GM12878 (cell line): ENCODE results near the gene THBS3. TPM values are rescaled to one million over a fixed set of nuclear protein-coding genes. Genes with fewer than 3 reads are reported as not detected.

ENCODE experiments used
- ATAC-seq: fragments of 200-7000 bp; cut with Tn5 transposase; 3 replicates; pipeline ENCODE4 v1.9.1; 2020; ENCODE audit warnings: mild to moderate bottlenecking, moderate library complexity
- BruUV-seq: library from RNA; stranded (reverse); fragments of 400-500 nt; replicated peaks from 2 replicates; lab custom pipeline; 2021; lab: Mats Ljungman, UMichigan
- CTCF ChIA-PET: fragments of 300-600 bp; sonication (Branson Sonifier 250); formaldehyde crosslinking; extraction: SDS; loops from one replicate; lab custom pipeline; 2021; ENCODE audit warnings: inconsistent platforms; lab: Yijun Ruan, JAX
- POLR2A ChIA-PET: fragments of 350-600 bp; formaldehyde crosslinking; extraction: SDS; loops from one replicate; lab custom pipeline; 2021; ENCODE audit warnings: inconsistent platforms; lab: Charles Lee
- RAD21 ChIA-PET: fragments of 300-600 bp; sonication (Branson Sonifier 250); formaldehyde crosslinking; loops from one replicate; lab custom pipeline; 2023; ENCODE audit warnings: antibody characterized with exemption; ENCODE audit not compliant: unreplicated experiment; lab: Charles Lee
- SMC1A ChIA-PET: fragments of 300-600 bp; sonication (Branson Sonifier 250); formaldehyde crosslinking; loops from one replicate; lab custom pipeline; 2023; ENCODE audit not compliant: unreplicated experiment, uncharacterized antibody; lab: Charles Lee
- DNase-seq: peaks from one replicate; pipeline ENCODE4 v3.0.0-alpha.2; 2011; ENCODE audit warnings: low read depth, low spot score
- FAIRE-seq: peaks from 3 replicates; lab custom pipeline; 2011; peaks lifted over from hg19 to GRCh38; lab: Jason Lieb, UNC
- H2AFZ ChIP-seq: 2 replicates; pipeline ENCODE4 v1.6.0; 2011; ENCODE audit warnings: low read depth, low read length, control low read depth; ENCODE audit not compliant: control insufficient read depth
- H3K27ac ChIP-seq: 2 replicates; pipeline ENCODE4 v1.5.1; 2011; ENCODE audit warnings: control low read depth; ENCODE audit not compliant: control insufficient read depth, insufficient read depth
- H3K27me3 ChIP-seq, 2 experiments: replicated peaks in 1 of 2; 2 replicates each; pipeline versions ENCODE4 v1.6.0 to v1.6.1; 2011; ENCODE audit warnings: low read length in 1 of 2; ENCODE audit not compliant: control insufficient read depth in 2 of 2, insufficient read depth in 2 of 2
- H3K36me3 ChIP-seq, 2 experiments: 2 replicates each; pipeline ENCODE4 v1.5.1; 2011; ENCODE audit warnings: low read length in 1 of 2; ENCODE audit not compliant: control insufficient read depth in 2 of 2, insufficient read depth in 2 of 2
- H3K4me1 ChIP-seq: 2 replicates; pipeline ENCODE4 v1.6.1; 2011; ENCODE audit warnings: mild to moderate bottlenecking, low read length, moderate library complexity, mixed read lengths; ENCODE audit not compliant: control insufficient read depth, insufficient read depth
- H3K4me2 ChIP-seq: 2 replicates; pipeline ENCODE4 v1.6.0; 2011; ENCODE audit warnings: control low read depth; ENCODE audit not compliant: control insufficient read depth, insufficient read depth
- H3K4me3 ChIP-seq: fragments of 200-600 bp; sonication (generic); 2 replicates; pipeline ENCODE4 v1.5.1; 2016
- H3K79me2 ChIP-seq: 2 replicates; pipeline ENCODE4 v1.6.0; 2011; ENCODE audit warnings: low read length; ENCODE audit not compliant: control insufficient read depth, insufficient read depth
- H3K9ac ChIP-seq: 2 replicates; pipeline ENCODE4 v1.8.0; 2011; ENCODE audit warnings: low read length, control low read depth, mixed read lengths; ENCODE audit not compliant: control insufficient read depth, insufficient read depth
- H3K9me3 ChIP-seq: replicated peaks from 3 replicates; pipeline ENCODE4 v1.5.1; 2011; ENCODE audit warnings: mild to moderate bottlenecking, low read length; ENCODE audit not compliant: control insufficient read depth, insufficient read depth
- H4K20me1 ChIP-seq: 2 replicates; pipeline ENCODE4 v1.6.0; 2011; ENCODE audit not compliant: control insufficient read depth, insufficient read depth
- CBX5 ChIP-seq: sonication (generic); IDR thresholded peaks from 2 replicates; pipeline ENCODE4 v1.6.1; 2016; ENCODE audit warnings: low read depth, moderate library complexity, mild to moderate bottlenecking, inconsistent platforms
- CREM ChIP-seq: IDR thresholded peaks from 2 replicates; pipeline ENCODE4 v1.6.1; 2014; ENCODE audit warnings: antibody characterized with exemption, low read depth
- DPF2 ChIP-seq: fragments of 450-650 bp; IDR thresholded peaks from 2 replicates; pipeline ENCODE4 v1.6.1; 2017; ENCODE audit warnings: mild to moderate bottlenecking
- ESRRA ChIP-seq: IDR thresholded peaks from 2 replicates; pipeline ENCODE4 v1.6.1; 2012; ENCODE audit warnings: mild to moderate bottlenecking, low read length, improper control_type of control experiment
- HDAC6 ChIP-seq: fragments of 200-600 bp; sonication (generic); IDR thresholded peaks from one replicate; pipeline ENCODE4 v1.8.0; 2017; ENCODE audit warnings: antibody characterized with exemption; ENCODE audit not compliant: unreplicated experiment
- RAD21 ChIP-seq: IDR thresholded peaks from 2 replicates; pipeline ENCODE4 v1.6.1; 2011; ENCODE audit warnings: mild to moderate bottlenecking, low read depth, low read length, moderate library complexity; ENCODE audit not compliant: insufficient read depth
- RBBP5 ChIP-seq: fragments of 200-600 bp; sonication (generic); conservative IDR thresholded peaks from 2 replicates; pipeline ENCODE4 v1.6.1; 2016
- TBL1XR1 ChIP-seq: IDR thresholded peaks from 2 replicates; pipeline ENCODE4 v1.6.1; 2012; ENCODE audit warnings: low read depth, low read length, improper control_type of control experiment
- TCF7 ChIP-seq: IDR thresholded peaks from 2 replicates; pipeline ENCODE4 v1.6.1; 2014; ENCODE audit warnings: antibody characterized with exemption, borderline replicate concordance
- ZNF24 ChIP-seq: fragments of 450-650 bp; IDR thresholded peaks from 2 replicates; pipeline ENCODE4 v1.6.1; 2017; ENCODE audit warnings: antibody characterized with exemption, mild to moderate bottlenecking
- WGBS: methylation state at CpG from one replicate; pipeline ENCODE4 v1.1.6; 2016; ENCODE audit warnings: low lambda C conversion rate; ENCODE audit not compliant: insufficient replicate concordance, insufficient coverage; ENCODE audit errors: missing lambda C conversion rate; 5-methylcytosine and 5-hydroxymethylcytosine counted together
- in situ Hi-C: fragments of 300-500 bp; cut with MboI; formaldehyde crosslinking; loops from 9 replicates; pipeline ENCODE4 v1.14.3; 2018; ENCODE audit warnings: mixed read lengths
- intact Hi-C: fragments of 100-400 bp; cut with micrococcal nuclease; formaldehyde crosslinking; loops from one replicate; pipeline ENCODE4 v1.14.2; 2022; ENCODE audit not compliant: unreplicated experiment
- polyA plus RNA-seq, 11 experiments: library from polyadenylated mRNA; depleted of rRNA in 4 of 11; unstranded in 6 of 11; stranded (reverse) in 5 of 11; fragments of >200 nt; fragmentation: Nextera tagmentation in 4 of 11; fragmentation: Illumina TruSeq in 1 of 11; extraction: Ambion mirVana in 4 of 11; extraction: Trizol in 1 of 11; gene quantifications; 1 replicate in 1 of 11; 2 replicates in 10 of 11; pipeline versions ENCODE4 v1.2.1 to v1.2.3, GENCODE V29; 2011 to 2016; ENCODE audit warnings: inconsistent platforms in 2 of 11, missing spikeins in 2 of 11, low read depth in 1 of 11
- total RNA-seq, 4 experiments: library from RNA; depleted of rRNA in 3 of 4; stranded (reverse); fragments of >200 nt in 3 of 4; fragmentation: Illumina TruSeq in 1 of 4; extraction: Trizol in 1 of 4; gene quantifications; 2 replicates each; pipeline versions ENCODE4 v1.2.1 to v1.2.3, GENCODE V29; 2013 to 2021

Gene THBS3
- total and polyA plus RNA-seq, 10 of the 15 experiments (the other 5 are each of a cell fraction or from before 2014, with no cell fraction given), result 0.66 to 3.6 (median 2.0) TPM

- 66% methylated on average over 3 of the region's 3 CpGs for WGBS
- Histone ChIP-seq H4K20me1 (no peaks in the 10 kb centered on the region), H3K27ac (peak overlapping the region; percentile 38; the same call in 1 of the 2 replicates), H3K27me3 (no peaks in the 10 kb centered on the region), H2AFZ (no peak overlapping the region), H3K9ac (peak overlapping the region; percentile 86; the same call in 1 of the 2 replicates), H3K4me3 (peak overlapping the region; percentile 74), H3K4me2 (peak overlapping the region; percentile 81), H3K9me3 (no peaks in the 10 kb centered on the region), H3K36me3 (no peaks in the 10 kb centered on the region; a peak in 1 of 4 replicates), H3K79me2 (peaks cover 13% of the 10 kb centered on the region), H3K4me1 (peaks cover 14% of the 10 kb centered on the region)
- in situ Hi-C loops (no loop called here), intact Hi-C loops (loop anchor here (5.0 kb wide), 1 partner anchor 36 kb away; the partner anchor contains the start of genes MTX1 and THBS3)
- ChIA-PET RAD21 (interaction anchor here (2.0 kb wide), 1 partner anchor 9 kb away, joined by 5 read pairs; no protein-coding TSS in a partner anchor), POLR2A (interaction anchor here (0.9 to 2.6 kb wide), 7 partner anchors 15 to 151 kb away, joined by 3 to 13 read pairs (median 9); partner anchors contain the start of genes CLK2, FDPS, KRTCAP2 and TRIM46), CTCF (interaction anchor here (0.7 to 5.5 kb wide), 6 partner anchors 18 to 81 kb away, joined by 3 to 26 read pairs (median 7); partner anchors contain the start of genes KRTCAP2, MTX1 and THBS3), SMC1A (interaction anchor here (0.9 to 1.9 kb wide), 4 partner anchors 16 to 70 kb away, joined by 3 to 8 read pairs (median 3); partner anchors contain the start of gene KRTCAP2)
- ATAC-seq (no peak), FAIRE-seq (no peak), DNase-seq (no peak)
- BruUV-seq, result no TSS peak
- TF ChIP-seq HDAC6, result no peak
- TF ChIP-seq TBL1XR1, result no peak
- TF ChIP-seq CREM, result no peak
- no peak for TF ChIP-seq DPF2
- TF ChIP-seq RAD21, result no peak
- TF ChIP-seq TCF7, result no peak
- no peak for TF ChIP-seq RBBP5
- TF ChIP-seq ZNF24, result no peak
- no peak for TF ChIP-seq CBX5
- no peak for TF ChIP-seq ESRRA
Measured at GRCh38 chr1:155242805-155243358, 35.2 kb upstream of the THBS3 start.
